Measurements from ENCODE around the gene TMEM243.

TMEM243 gene

DNA sequence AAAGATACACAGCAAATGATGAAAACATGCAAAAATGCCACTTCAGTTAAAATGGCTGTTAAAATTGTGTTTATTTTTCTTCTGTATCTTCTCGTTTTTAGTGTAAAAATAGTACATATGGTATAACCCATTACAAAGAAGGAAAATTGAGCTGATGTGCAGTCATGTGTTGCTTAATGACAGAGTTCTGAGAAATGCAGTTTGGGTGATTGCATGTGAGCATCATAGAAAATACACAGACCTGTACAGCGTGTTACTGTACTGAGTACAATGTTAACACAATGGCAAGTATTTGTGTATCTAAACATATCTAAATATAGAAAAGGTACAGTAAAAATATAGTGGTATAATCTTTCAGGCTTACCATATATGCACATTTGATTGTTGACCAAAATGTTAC lies 60.0 kb downstream of the TMEM243 start:
- no peak for DNase-seq (ENCODE audit: low read depth in 2 of 2, low spot score in 1 of 2)

DNA sequence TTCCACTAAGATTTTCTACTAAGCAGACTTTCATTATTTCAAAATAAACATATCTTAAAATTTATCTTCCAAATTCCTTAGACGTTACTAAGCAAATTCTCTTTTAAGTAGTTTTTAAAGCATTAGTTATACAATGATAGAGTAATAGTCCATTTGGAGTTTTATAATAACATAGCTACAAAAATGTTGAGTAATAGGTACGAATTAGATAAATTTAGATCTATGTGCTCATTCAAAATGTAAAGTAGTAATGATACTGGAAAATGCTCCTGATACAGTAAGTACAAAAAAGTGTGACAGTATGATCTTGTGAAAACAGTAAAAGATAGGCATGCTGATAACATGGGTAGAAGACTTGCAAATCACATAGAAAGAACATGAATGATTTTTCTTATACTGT lies 62.8 kb downstream of the TMEM243 start:
- no peak for DNase-seq (ENCODE audit: low read depth in 2 of 2, low spot score in 1 of 2)

DNA sequence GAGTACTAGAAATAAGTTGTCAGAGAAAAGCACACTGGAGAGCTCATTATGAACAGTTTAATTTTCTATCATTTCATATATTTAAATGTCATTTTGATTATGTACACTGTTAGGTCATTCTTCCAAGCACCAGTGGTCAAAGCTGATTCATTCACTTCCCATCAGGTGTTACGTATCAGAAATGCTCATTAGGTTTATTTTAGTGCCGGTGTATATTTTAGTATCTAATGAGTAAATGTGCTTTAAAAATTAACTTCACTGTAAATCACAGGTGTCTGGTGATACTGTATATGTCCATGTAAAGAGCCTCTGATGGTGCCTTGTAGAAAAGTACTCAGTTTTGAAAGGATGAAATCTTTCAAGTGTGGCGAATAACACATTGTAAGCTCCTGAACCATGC lies 63.7 kb downstream of the TMEM243 start:
- no peak for DNase-seq (ENCODE audit: low read depth in 2 of 2, low spot score in 1 of 2)

DNA sequence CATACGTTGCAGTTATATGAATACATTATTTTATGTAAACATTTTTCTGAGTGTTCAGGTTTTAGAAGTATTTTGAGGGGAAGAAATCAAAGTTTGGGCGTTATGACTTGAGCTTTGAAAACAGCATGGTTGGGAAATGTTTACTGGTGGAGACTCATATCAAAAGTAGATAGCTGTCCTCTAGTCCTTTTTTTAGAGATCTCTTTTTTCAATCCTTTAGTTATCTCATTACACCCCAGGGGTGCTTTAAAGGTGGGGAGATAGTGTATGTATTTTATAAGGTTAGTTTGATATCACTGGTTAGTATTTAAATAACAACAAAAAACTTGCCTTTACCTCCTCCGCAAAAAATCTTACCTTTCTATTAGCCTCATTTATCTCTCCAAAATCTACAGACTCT lies 65.0 kb downstream of the TMEM243 start:
- no peak for DNase-seq (ENCODE audit: low read depth in 2 of 2, low spot score in 1 of 2)

DNA sequence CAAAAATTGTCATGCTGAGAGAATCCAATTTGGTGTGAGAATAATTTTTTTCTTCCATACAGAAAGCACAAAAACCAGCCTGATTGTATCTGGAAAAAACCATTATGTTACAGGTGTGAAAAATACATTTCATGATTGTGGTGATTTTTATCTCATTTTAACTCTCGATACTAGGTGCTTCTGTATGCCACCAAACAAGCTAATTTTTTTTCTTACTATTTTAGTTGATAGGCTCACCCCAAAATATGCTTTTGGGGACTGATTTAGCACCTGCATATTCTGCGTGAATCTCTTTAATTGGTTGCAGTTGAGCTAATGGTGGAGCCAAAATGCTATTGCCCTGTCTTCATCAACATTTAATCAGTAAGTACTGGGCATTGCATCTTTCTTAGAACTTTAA lies 65.4 kb downstream of the TMEM243 start:
- DNase-seq (ENCODE audit: low read depth in 2 of 2, low spot score in 1 of 2), result no peak

DNA sequence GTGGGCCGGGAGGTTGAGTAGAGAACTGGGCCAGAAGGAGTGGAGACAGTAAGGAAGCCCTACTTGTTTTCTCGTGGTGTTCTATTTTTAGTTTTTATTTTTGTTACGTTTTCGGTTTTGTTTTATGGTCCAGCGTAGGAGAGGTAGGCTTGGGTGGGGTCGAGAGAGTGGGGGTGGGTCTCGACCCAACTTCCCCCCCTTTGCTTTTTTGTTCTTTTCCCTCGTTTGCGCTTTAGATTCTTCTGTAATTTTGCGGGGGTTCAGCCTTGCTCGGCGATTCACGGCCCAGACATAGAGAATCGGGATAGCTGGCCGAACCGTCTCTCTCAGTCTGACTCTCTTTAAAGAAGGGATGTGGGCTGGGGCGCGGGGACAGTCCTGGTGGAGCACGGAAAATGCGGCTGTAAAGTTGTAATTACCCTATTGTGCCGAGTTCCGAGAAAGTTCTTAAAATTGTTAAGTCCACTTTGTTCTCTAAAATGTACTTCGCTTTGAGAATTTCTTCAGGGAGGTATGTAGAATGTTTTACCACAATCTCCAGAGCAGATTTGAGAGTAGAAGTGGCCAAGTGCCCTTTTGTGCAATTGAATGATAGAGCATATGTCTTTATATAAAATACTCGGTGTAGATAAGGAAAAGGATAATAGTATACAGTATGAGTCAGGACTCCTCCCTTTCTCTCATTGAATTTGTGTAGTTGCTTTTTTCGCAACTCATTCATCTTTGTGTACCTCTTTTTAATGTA lies 66.5 kb downstream of the TMEM243 start:
- DNase-seq (ENCODE audit: low read depth in 2 of 2, low spot score in 1 of 2), result no peak

DNA sequence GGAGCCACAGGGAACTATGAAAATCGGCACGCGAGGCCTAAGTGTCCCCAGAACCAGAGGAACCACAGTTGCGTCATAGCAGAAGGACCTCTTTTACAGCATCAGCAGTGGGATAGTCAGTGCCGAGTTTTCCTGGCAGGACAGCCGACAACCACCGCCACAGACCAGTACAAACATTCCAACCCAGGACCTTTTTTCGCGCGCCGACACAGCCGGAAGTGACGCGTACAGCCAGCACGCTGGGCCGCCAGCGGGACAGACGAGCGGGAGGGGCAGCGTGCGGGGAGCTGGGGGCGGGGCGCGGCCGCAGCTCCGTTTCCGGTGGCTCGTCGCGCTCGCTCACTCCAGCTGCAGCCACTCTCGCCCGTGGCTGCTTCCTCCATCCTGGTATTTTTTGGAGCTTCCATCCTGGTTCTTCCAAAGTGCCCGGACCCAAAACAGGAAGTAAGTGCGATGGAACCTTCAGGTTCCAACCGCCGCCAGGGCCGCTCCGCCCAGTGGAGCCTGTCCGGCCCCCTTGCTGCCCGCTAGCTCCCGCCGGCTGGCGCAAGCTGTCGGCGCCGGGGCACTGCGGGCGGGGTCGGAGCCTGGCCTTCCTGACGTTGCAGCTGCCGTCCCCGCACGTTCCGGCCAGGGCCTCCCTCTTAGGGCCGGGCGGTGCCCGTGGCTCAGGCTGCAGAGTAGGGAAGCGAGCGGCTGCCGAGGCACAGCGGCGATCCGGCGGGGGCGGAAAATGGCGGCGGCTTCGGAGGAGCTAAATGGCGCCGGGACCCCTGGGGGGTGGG lies 67.2 kb downstream of the TMEM243 start, which contains the start of gene DMTF1:
Gene DMTF1, plus strand, starts transcription at position 342 of the 785 bp plus-strand sequence. CDS start 12,489 bp downstream, outside the sequence.
- DNase-seq (ENCODE audit: low read depth in 2 of 2, low spot score in 1 of 2), result peak; percentile 70 to 76

DNA sequence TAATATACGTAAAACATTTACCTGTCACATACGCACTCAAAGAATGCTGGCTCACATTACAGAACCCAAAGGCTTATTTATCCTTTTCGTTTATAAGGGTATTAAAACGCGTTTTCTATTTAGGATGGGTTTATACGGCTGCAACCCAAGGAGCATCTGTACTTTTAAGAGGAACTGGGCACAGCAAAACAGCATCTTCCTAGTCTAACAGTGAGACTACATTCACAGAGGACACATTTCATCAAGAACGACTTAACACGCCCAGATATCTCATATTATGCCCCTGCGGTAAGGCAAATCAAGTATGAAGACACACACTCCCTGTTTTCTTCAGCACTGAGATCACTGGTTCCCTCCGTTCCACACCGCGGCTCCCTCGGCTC lies 67.8 kb downstream of the TMEM243 start:
- no peak for DNase-seq (ENCODE audit: low read depth in 2 of 2, low spot score in 1 of 2)

DNA sequence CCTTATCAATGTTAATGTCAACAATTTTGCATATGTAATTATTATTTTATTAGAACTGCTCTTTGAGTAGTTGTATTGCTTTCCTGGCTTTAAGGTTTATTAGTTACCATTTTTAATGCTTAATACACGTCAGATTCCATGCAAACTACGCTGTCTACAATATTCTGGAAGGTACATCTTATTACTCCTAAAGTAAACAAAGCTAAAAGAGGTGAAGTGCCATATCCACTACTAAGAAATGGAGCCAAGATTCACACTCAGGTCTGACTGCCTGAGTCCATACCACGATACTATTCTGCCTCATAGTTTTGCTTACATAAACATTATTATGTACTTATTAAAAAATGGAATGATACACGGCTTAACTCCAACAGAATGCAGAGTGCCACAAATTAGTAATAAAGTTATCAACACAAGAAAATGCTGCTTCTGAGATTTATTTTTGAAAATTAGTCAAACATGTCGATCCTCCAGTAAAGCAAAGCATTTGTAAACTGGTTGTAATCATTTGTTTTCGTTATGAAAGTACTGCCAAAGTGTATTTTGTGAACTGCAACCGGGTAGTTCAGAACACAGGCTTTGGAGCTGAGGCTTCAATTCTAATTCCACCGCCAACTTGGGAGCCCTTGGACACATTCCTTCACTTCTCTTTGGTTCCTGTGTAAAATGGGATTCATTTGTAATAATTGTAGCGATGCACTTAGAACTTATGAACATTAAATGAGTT lies 68.4 kb downstream of the TMEM243 start:
- DNase-seq (ENCODE audit: low read depth in 2 of 2, low spot score in 1 of 2), result no peak

DNA sequence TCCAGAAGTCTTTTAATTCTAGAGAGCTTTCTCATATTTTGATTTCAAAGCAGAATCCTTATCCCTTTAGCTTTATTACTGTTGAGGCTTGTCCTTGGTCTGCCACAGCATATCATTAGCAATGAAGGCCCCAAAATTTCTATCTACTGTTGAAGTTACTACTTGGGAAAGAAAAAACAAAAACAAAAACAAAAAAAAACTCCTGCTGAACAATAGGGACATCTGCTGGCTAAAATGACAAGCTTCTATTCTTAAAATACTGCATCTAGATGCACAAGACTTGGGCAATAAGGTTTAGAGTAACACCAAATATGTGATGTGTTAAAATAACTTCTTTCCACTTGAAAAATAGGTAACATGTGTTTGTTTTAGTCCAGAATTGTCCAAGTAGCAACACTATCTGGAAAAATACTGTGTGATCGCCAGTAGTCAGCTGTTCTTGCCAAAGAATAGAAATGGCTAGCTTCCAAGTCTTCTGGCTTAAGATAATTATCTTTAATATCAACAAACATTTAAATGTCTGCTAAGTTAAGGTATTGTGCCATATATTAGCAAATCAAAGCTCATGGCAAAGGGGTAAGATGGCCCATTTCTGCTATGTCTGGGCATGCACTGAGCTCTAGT lies 71.1 kb downstream of the TMEM243 start:
- no peak for DNase-seq (ENCODE audit: low read depth in 2 of 2, low spot score in 1 of 2)

DNA sequence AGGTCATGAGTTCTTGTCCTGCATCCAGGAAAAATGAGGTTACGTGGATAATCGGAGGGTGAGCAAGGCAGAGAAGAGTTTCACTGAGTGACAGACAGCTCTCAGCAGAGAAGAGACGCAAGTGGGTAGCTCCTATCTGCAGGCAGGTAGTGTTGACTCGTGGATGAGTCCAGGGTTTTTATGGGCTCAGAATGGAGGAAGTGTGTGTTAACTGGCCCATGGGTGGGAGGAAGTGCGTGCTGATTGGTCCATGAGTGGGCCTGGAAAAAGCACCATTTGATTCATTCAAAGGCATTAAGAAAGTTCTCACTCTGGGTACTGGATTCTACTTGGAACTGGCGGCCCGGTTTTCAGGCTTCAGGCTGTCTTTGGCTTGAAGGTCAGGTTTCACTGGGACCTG lies 72.0 kb downstream of the TMEM243 start:
- DNase-seq (ENCODE audit: low read depth in 2 of 2, low spot score in 1 of 2), result no peak

DNA sequence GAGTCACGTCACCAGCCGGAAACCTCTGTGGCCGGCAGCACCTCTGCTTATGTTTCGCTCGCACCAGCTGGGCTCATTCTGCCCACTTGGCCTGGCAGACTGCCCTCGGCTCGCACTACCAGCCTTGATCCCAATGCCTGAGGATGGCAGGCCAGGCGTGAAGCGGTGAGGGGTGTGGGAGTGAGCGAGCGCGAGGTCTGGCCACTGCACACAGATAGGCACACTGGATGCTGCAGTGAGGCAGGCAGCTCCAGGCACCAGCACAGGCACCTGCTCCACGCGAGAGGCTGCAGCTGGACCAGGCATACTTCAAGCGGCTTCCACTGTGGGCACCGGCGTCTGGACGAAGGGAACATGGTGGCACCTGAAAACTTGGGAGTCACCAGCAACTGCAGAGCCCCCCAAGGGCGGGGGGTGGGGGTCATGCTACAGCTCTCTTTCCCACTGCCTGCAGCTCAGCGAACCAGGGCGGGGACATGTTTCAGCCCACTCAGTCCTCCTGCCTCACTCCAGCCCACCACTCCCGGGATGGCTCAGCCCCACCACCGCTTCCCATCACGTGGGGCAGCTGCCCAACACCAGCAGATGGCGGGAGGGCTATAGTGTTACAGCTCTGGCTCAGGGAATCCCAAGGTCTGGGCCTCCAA lies 72.7 kb downstream of the TMEM243 start:
- no peak for DNase-seq (ENCODE audit: low read depth in 2 of 2, low spot score in 1 of 2)

Measured in stimulated activated CD8-positive, alpha-beta memory T cell treated with anti-CD3 and anti-CD28 coated beads, Interleukin-4, amount 100 ng/mL, for 1 hour (primary cell).